ENCODE results near the gene S1PR4.

Gene S1PR4

DNA sequence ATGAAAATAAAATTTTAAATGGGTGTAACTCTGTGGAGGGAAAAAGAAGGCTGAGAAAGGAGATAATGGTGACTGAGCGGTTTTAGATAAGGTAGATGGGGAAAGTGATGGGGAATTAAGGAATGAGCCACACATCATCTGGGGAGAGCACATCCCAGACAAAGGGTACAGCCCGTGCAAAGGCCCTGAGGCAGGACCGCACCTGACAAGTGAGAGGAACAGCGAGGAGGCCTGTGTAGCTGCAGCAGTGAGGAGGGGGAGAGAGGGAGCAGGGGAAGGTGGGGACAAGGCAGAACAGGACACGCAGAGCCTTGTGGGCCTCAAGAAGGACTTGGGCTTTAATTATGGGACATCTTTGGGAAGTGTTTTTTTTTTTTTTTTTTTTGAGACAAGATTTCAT, 44.1 kb downstream of the S1PR4 start:
- no peak for DNase-seq (ENCODE audit: low read depth)

- DNase-seq (ENCODE audit: low read depth) = peak; percentile 13
Measured at GRCh38 chr19:3224346-3225168, 46.0 kb downstream of the S1PR4 start, which contains the start of gene CELF5. Gene CELF5 (plus strand): TSS chr19:3224661. CDS start chr19:3224740, 79 bp downstream.

DNA sequence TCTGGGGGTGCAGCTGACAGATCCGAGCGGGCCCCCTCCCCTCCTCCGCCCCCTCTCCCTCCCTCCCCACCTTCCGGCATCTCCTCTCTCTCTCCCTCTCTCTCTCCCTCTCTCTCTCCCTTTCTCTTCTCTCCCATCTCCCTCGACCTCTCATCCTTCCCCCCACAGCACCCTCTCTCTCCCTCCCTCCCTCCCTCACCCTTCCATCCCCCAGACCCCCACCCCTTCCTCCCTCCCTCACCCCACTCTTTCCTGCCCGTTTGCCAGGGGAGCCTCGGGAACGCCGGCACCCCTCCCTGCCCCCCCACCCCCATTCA, 46.6 kb downstream of the S1PR4 start:
- DNase-seq (ENCODE audit: low read depth) = no peak

- DNase-seq (ENCODE audit: low read depth) = no peak
Measured at GRCh38 chr19:3225677-3226093, 47.1 kb downstream of the S1PR4 start.

DNA sequence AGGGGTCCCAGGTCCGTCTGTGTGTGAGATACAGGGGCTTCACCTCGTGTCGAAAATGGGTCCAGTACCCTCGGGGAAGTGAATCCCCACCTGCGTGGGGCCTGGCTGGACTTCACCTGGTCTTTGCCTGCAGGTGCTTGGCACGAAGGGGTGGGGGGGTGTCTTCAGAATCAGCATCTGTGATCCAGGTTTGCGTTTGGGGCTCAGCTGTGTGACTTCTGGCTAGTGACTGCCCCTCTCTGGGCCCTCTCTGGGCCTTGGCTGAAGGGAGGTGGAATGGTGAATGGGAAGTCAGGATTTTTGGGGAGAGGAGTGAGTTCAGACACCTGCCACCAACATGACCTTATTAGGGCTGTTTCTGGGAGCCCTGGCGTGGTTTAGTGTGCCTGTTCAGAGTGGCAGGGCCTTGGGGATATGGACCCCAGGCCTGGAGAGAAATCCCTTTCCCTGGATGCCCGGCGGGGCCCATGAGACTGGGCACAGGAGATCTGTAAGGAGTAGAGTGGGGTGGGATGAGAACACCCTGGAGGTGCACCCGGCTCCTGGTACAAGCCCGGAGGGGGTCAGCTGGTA, 48.6 kb downstream of the S1PR4 start:
- no peak for DNase-seq (ENCODE audit: low read depth)

DNA sequence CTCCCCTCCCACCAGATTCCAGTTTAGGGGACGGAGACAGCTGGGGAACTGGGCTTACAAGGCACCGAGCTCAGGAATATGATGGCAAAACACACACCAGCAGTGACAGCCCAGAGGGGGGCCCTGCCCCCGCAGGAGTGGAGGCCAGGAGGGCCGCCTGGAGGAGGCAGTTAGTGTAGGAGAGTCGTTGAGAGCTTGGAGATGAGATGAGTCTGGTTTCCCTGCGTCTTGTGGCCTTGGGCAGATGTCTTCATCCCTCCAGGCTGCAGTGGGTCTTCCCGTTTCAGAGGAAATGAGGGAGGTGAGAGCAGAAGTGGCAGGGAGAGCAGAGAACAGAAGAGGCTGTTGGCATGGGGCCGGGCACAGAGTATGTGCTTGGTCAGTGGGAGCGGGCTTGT, 50.8 kb downstream of the S1PR4 start:
- DNase-seq (ENCODE audit: low read depth) = no peak

Data from stimulated activated CD8-positive, alpha-beta memory T cell treated with anti-CD3 and anti-CD28 coated beads, Interleukin-7, amount 100 ng/mL, for 24 hours (primary cell).